B cell (primary cell): Measurements from ENCODE around the gene CPNE1. TPM values are rescaled to one million over a fixed set of nuclear protein-coding genes. Genes with fewer than 3 reads are reported as not detected.

ENCODE experiments used
- ATAC-seq: fragments of 200-7000 bp; cut with Tn5 transposase; one replicate; pipeline ENCODE4 v1.10.0; 2021; ENCODE audit warnings: low read depth, mild to moderate bottlenecking, moderate number of reproducible peaks, moderate library complexity
- CTCF ChIA-PET: fragments of 350-600 bp; sonication (Branson Sonifier 250); formaldehyde crosslinking; loops from one replicate; lab custom pipeline; 2021; ENCODE audit warnings: antibody characterized with exemption, inconsistent platforms; lab: Charles Lee
- POLR2A ChIA-PET: fragments of 350-600 bp; sonication (Branson Sonifier 250); formaldehyde crosslinking; loops from one replicate; lab custom pipeline; 2021; ENCODE audit warnings: antibody characterized with exemption; lab: Charles Lee
- DNase-seq: peaks from one replicate; pipeline ENCODE4 v3.0.0; 2013
- H2AFZ ChIP-seq: 2 replicates; pipeline ENCODE4 v1.6.1; 2012; ENCODE audit warnings: mild to moderate bottlenecking, low read depth, low read length; ENCODE audit not compliant: insufficient read depth, poor library complexity, severe bottlenecking
- H3K27ac ChIP-seq, 2 donors: 1 replicate in 1 of 2; 2 replicates in 1 of 2; pipeline ENCODE4 v1.5.1; 2012 to 2013; ENCODE audit warnings: low read length in 2 of 2, mild to moderate bottlenecking in 2 of 2, moderate library complexity in 1 of 2
- H3K27me3 ChIP-seq, 4 experiments: fragments of 200-600 bp in 1 of 4; sonication (generic) in 1 of 4; replicated peaks in 1 of 4; 1 replicate in 2 of 4; 2 replicates in 2 of 4; pipeline versions ENCODE4 v1.6.1 to v1.7.0; 2013 to 2016; ENCODE audit warnings: low read length in 3 of 4, mild to moderate bottlenecking in 2 of 4, mixed read lengths in 1 of 4, moderate library complexity in 1 of 4; ENCODE audit not compliant: insufficient read depth in 4 of 4, control insufficient read depth in 3 of 4; ENCODE audit errors: control extremely low read depth in 1 of 4
- H3K36me3 ChIP-seq, 2 experiments: replicated peaks in 1 of 2; 1 replicate in 1 of 2; 2 replicates in 1 of 2; pipeline versions ENCODE4 v1.6.1 to v1.7.1; 2013; ENCODE audit warnings: low read length in 1 of 2; ENCODE audit not compliant: insufficient read depth in 2 of 2, control insufficient read depth in 1 of 2; ENCODE audit errors: control extremely low read depth in 1 of 2, extremely low read depth in 1 of 2
- H3K4me1 ChIP-seq, 2 donors: fragments of 200-600 bp in 1 of 2; sonication (generic) in 1 of 2; 1 replicate in 1 of 2; 2 replicates in 1 of 2; pipeline versions ENCODE4 v1.5.1 to v1.6.1; 2013 to 2017; ENCODE audit warnings: low read length in 2 of 2; ENCODE audit not compliant: control insufficient read depth in 2 of 2, insufficient read depth in 2 of 2
- H3K4me2 ChIP-seq: replicated peaks from 2 replicates; pipeline ENCODE3; 2012; ENCODE audit warnings: mild to moderate bottlenecking, low read depth, low read length; ENCODE audit not compliant: poor library complexity, severe bottlenecking
- H3K4me3 ChIP-seq, 5 experiments: fragments of 200-600 bp in 1 of 5; sonication (generic) in 1 of 5; 1 replicate in 3 of 5; 2 replicates in 2 of 5; pipeline versions ENCODE4 v1.5.1 to v1.7.0; 2011 to 2016; ENCODE audit warnings: low read length in 4 of 5, mild to moderate bottlenecking in 4 of 5, low read depth in 2 of 5, control low read depth in 1 of 5, moderate library complexity in 1 of 5; ENCODE audit not compliant: insufficient read depth in 1 of 5; ENCODE audit errors: control extremely low read depth in 1 of 5, extremely low read depth in 1 of 5
- H3K79me2 ChIP-seq: fragments of 200-600 bp; sonication (generic); one replicate; pipeline ENCODE4 v1.6.0; 2016; ENCODE audit warnings: low read length; ENCODE audit not compliant: control insufficient read depth, insufficient read depth
- H3K9ac ChIP-seq: fragments of 200-600 bp; sonication (generic); 2 replicates; pipeline ENCODE4 v1.6.1; 2017; ENCODE audit warnings: mild to moderate bottlenecking, low read length, moderate library complexity
- H3K9me3 ChIP-seq, 3 donors: one replicate each; pipeline versions ENCODE4 v1.6.1 to v1.7.1; 2013; ENCODE audit warnings: low read length in 2 of 3; ENCODE audit not compliant: control insufficient read depth in 2 of 3, insufficient read depth in 1 of 3; ENCODE audit errors: control extremely low read depth in 1 of 3
- H4K20me1 ChIP-seq: 2 replicates; pipeline ENCODE4 v1.6.0; 2012; ENCODE audit warnings: mild to moderate bottlenecking, low read length; ENCODE audit not compliant: insufficient read depth, control insufficient read depth, poor library complexity, severe bottlenecking
- H3K27ac Mint-ChIP-seq: one replicate; pipeline ENCODE4 v1.8.0; 2021; ENCODE audit warnings: mixed read lengths
- H3K27me3 Mint-ChIP-seq: one replicate; pipeline ENCODE4 v1.8.0; 2021; ENCODE audit warnings: mixed read lengths
- H3K4me1 Mint-ChIP-seq: one replicate; pipeline ENCODE4 v1.8.0; 2021; ENCODE audit warnings: mixed read lengths
- H3K4me3 Mint-ChIP-seq: one replicate; pipeline ENCODE4 v1.8.0; 2021; ENCODE audit warnings: mixed read lengths
- H3K9me3 Mint-ChIP-seq: one replicate; pipeline ENCODE4 v1.8.0; 2022; ENCODE audit warnings: mixed read lengths; ENCODE audit not compliant: insufficient read depth
- EZH2 ChIP-seq: IDR thresholded peaks from 2 replicates; pipeline ENCODE4 v1.6.1; 2012; ENCODE audit warnings: borderline replicate concordance, low read depth, mild to moderate bottlenecking, moderate library complexity, low read length; ENCODE audit not compliant: insufficient read depth, poor library complexity, severe bottlenecking
- WGBS: methylation state at CpG from one replicate; pipeline ENCODE4 v1.1.5; 2013; ENCODE audit warnings: missing lambda C conversion rate; ENCODE audit not compliant: insufficient coverage; 5-methylcytosine and 5-hydroxymethylcytosine counted together
- intact Hi-C: fragments of 100-400 bp; cut with micrococcal nuclease; formaldehyde crosslinking; loops from one replicate; pipeline ENCODE4 v1.10.0; 2022
- polyA plus RNA-seq: library from polyadenylated mRNA; depleted of rRNA; stranded (reverse); fragments of >200 nt; gene quantifications from 2 replicates; pipeline ENCODE4 v1.2.3, GENCODE V29; 2012
- total RNA-seq, 2 donors: library from RNA; stranded (reverse); fragments of 120-200 nt in 1 of 2; gene quantifications; 1 replicate in 1 of 2; 2 replicates in 1 of 2; pipeline versions ENCODE4 v1.2.3 to v1.2.4, GENCODE V29; 2013 to 2022
- TF ChIP-seq, protein P1 (sequence below): fragments of 200-600 bp; IDR thresholded peaks from one replicate; pipeline ENCODE4 v1.8.0; 2022; ENCODE audit warnings: antibody characterized with exemption, mild to moderate bottlenecking

CPNE1 gene
- total and polyA plus RNA-seq, 2 donors (not counting 1 experiment from before 2014, with no cell fraction given): 321 to 323 TPM

- 89% methylated on average over 5 of the region's 5 CpGs for WGBS
- CTCF ChIA-PET: interaction anchor here (0.8 to 0.9 kb wide), 2 partner anchors 50 to 206 kb away, joined by 3 read pairs; no protein-coding TSS in a partner anchor
- Histone ChIP-seq H4K20me1 (no peaks in the 10 kb centered on the region), H3K79me2 (peaks cover 7% of the 10 kb centered on the region), H2AFZ (no peak overlapping the region), H3K4me2 (no peak overlapping the region), H3K9me3 (no peaks in the 10 kb centered on the region), H3K9ac (no peak overlapping the region), H3K4me3 (no peak overlapping the region), H3K27me3 (no peaks in the 10 kb centered on the region), H3K27ac (no peak overlapping the region), H3K36me3 (peaks cover 2 to 42% of the 10 kb centered on the region in 2 experiments), H3K4me1 (peaks cover 0 to 4% of the 10 kb centered on the region in 2 donors)
- Mint-ChIP-seq H3K4me1 (peaks cover 4% of the 10 kb centered on the region), H3K27me3 (no peaks in the 10 kb centered on the region), H3K9me3 (no peaks in the 10 kb centered on the region), H3K4me3 (no peak overlapping the region), H3K27ac (no peak overlapping the region)
- POLR2A ChIA-PET: no interaction called here
- TF ChIP-seq, protein P1, sequence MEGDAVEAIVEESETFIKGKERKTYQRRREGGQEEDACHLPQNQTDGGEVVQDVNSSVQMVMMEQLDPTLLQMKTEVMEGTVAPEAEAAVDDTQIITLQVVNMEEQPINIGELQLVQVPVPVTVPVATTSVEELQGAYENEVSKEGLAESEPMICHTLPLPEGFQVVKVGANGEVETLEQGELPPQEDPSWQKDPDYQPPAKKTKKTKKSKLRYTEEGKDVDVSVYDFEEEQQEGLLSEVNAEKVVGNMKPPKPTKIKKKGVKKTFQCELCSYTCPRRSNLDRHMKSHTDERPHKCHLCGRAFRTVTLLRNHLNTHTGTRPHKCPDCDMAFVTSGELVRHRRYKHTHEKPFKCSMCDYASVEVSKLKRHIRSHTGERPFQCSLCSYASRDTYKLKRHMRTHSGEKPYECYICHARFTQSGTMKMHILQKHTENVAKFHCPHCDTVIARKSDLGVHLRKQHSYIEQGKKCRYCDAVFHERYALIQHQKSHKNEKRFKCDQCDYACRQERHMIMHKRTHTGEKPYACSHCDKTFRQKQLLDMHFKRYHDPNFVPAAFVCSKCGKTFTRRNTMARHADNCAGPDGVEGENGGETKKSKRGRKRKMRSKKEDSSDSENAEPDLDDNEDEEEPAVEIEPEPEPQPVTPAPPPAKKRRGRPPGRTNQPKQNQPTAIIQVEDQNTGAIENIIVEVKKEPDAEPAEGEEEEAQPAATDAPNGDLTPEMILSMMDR: no peak
- no peak for TF ChIP-seq EZH2
- ATAC-seq (no peak), DNase-seq (no peak)
- intact Hi-C loops: no loop called here
These were observed 4.5 kb upstream of the CPNE1 start for GRCh38 chr20:35669221-35669620.

DNA sequence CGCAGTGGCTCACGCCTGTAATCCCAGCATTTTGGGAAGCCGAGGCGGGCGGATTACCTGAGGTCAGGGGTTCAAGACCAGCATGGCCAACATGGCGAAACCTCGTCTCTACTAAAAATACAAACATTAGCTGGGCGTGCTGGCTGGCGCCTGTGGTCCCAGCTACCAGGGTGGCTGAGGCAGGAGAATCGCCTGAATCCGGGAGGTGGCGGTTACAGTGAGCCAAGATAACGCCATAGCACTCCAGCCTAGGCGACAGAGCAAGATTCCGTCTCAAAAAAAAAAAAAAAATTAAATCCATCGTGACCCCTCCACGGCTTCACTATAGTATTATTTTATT, 1.2 kb upstream of the CPNE1 start:
- DNase-seq (no peak), ATAC-seq (no peak)
- Histone ChIP-seq H3K4me3 (no peak overlapping the region), H3K79me2 (peaks cover 40% of the 10 kb centered on the region), H3K9ac (no peak overlapping the region), H3K9me3 (no peaks in the 10 kb centered on the region), H3K4me2 (no peak overlapping the region), H2AFZ (no peak overlapping the region), H3K27me3 (no peaks in the 10 kb centered on the region), H3K4me1 (peaks cover 27 to 32% of the 10 kb centered on the region in 2 donors), H3K36me3 (peaks cover 0 to 22% of the 10 kb centered on the region in 2 experiments), H3K27ac (no peak overlapping the region), H4K20me1 (peaks cover 5% of the 10 kb centered on the region)
- no peaks in the 10 kb centered on the region for H3K27me3 Mint-ChIP-seq
- peaks cover 36% of the 10 kb centered on the region for H3K4me1 Mint-ChIP-seq
- TF ChIP-seq, protein P1: no peak
- no peak for TF ChIP-seq EZH2
- intact Hi-C loops: loop anchor here (2.0 kb wide), 2 partner anchors 123 to 289 kb away; partner anchors contain the start of genes ERGIC3 and SCAND1
- H3K4me3 Mint-ChIP-seq: peak overlapping the region; percentile 23
- no peaks in the 10 kb centered on the region for H3K9me3 Mint-ChIP-seq
- over 99% methylated on average over 12 of the region's 17 CpGs for WGBS
- peak overlapping the region; percentile 59 for H3K27ac Mint-ChIP-seq
- CTCF ChIA-PET: interaction anchor here (0.7 to 1.5 kb wide), 4 partner anchors 34 to 309 kb away, joined by 3 read pairs; partner anchors contain the start of genes NFS1, ROMO1 and SPAG4
- POLR2A ChIA-PET: interaction anchor here (0.6 to 3.7 kb wide), 4 partner anchors 9 to 77 kb away, joined by 4 to 38 read pairs (median 18); partner anchors contain the start of genes RBM39 and SPAG4
